Measurements from ENCODE around the gene WWC2.

- TF ChIP-seq CTCF (IDR thresholded peaks at IDR 0.05) (no peak), POLR2A (IDR thresholded peaks at IDR 0.05) (no peak), POLR2AphosphoS5 (IDR thresholded peaks at IDR 0.05) (no peak)
Observed at GRCh38 chr4:183165376-183165775, 66.3 kb downstream of the WWC2 start.
